H1 (cell line): ENCODE data around the gene DEGS1. TPM values are rescaled to one million over a fixed set of nuclear protein-coding genes. Genes with fewer than 3 reads are reported as not detected.

ENCODE experiments used
- POLR2AphosphoS5 ChIP-seq: IDR thresholded peaks from 2 replicates; pipeline ENCODE4 v1.6.1; 2011; ENCODE audit warnings: low read depth, low read length
- TAF7 ChIP-seq: optimal IDR thresholded peaks from 2 replicates; pipeline ENCODE3; 2011; ENCODE audit warnings: low read depth, mild to moderate bottlenecking, inconsistent platforms, low read length, moderate library complexity, borderline replicate concordance
- polyA plus RNA-seq, 7 experiments: library from polyadenylated mRNA; depleted of rRNA in 3 of 7; stranded (reverse) in 5 of 7; unstranded in 2 of 7; fragments of >200 nt in 5 of 7; fragments of 200-250 nt in 2 of 7; gene quantifications; 1 replicate in 5 of 7; 2 replicates in 1 of 7; 4 replicates in 1 of 7; pipeline versions ENCODE4 v1.2.1 to v1.2.3, GENCODE V29; 2011 to 2013; ENCODE audit warnings: missing spikeins in 2 of 7, mixed read lengths in 2 of 7
- total RNA-seq: library from RNA; stranded (reverse); fragmentation: NEBNext Ultra II Directional; extraction: Animal tissue kit (Norgen Biotek cat#: 25700); gene quantifications from 2 replicates; pipeline ENCODE4 v1.2.1, GENCODE V29; 2021
- TF ChIP-seq, protein P1 (sequence below): IDR thresholded peaks from 2 replicates; pipeline ENCODE4 v1.6.1; 2011; ENCODE audit warnings: low read depth, mild to moderate bottlenecking, low read length; ENCODE audit not compliant: insufficient read depth
- TF ChIP-seq, protein P2 (sequence below): IDR thresholded peaks from 2 replicates; pipeline ENCODE4 v1.6.1; 2012; ENCODE audit warnings: inconsistent platforms

DEGS1 gene
- total and polyA plus RNA-seq, 2 of the 8 experiments (the other 6 are each of a cell fraction or from before 2014, with no cell fraction given) = 46.1 to 114 TPM

DNA sequence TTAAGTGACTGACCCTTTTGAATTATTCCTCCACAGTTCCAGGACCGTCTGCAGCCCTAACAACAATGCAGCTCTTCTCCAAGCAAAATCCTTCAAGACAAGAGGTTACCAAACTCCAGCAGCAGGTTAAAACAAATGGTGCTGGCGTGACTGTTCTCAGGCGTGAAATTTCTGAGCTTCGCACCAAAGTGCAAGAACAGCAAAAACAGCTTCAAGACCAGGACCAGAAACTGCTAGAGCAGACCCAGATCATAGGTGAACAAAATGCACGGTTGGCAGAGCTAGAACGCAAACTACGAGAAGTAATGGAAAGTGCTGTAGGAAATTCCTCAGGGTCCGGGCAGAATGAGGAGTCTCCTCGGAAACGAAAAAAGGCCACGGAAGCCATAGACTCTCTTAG is 25.7 kb upstream of the DEGS1 start (continued):
- TF ChIP-seq, protein P1, sequence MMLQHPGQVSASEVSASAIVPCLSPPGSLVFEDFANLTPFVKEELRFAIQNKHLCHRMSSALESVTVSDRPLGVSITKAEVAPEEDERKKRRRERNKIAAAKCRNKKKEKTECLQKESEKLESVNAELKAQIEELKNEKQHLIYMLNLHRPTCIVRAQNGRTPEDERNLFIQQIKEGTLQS = no peak
- TF ChIP-seq, protein P2, sequence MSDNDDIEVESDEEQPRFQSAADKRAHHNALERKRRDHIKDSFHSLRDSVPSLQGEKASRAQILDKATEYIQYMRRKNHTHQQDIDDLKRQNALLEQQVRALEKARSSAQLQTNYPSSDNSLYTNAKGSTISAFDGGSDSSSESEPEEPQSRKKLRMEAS = no peak
- TF ChIP-seq TAF7 (no peak), POLR2AphosphoS5 (no peak)
